Transverse colon (tissue), 4 donors: ENCODE results near the gene CAND2. TPM values are rescaled to one million over a fixed set of nuclear protein-coding genes. Genes with fewer than 3 reads are reported as not detected.
"Not testable (repeated sequence)": the region's sequence is repeated elsewhere in the genome, so short reads cannot be mapped to it uniquely, and the experiment has no call there.

Experiments
- DNase-seq: peaks from one replicate; pipeline ENCODE4 v3.0.0-alpha.2; 2019
- H3K27ac ChIP-seq, 4 donors: fragments of 200-600 bp; sonication (generic); 2 replicates each; pipeline ENCODE4 v1.5.1; 2016 to 2018; ENCODE audit warnings: inconsistent platforms in 4 of 4
- H3K27me3 ChIP-seq: fragments of 200-600 bp; sonication (generic); 2 replicates; pipeline ENCODE4 v1.5.1; 2017; ENCODE audit warnings: inconsistent platforms
- H3K36me3 ChIP-seq, 4 donors: fragments of 200-600 bp; sonication (generic); 2 replicates each; pipeline ENCODE4 v1.5.1; 2017 to 2019; ENCODE audit warnings: inconsistent platforms in 4 of 4
- H3K4me1 ChIP-seq, 4 donors: fragments of 200-600 bp; sonication (generic); 2 replicates each; pipeline ENCODE4 v1.5.1; 2017 to 2020; ENCODE audit warnings: inconsistent platforms in 4 of 4
- H3K4me3 ChIP-seq, 4 donors: fragments of 200-600 bp; sonication (generic); 1 replicate in 1 of 4; 2 replicates in 3 of 4; pipeline versions ENCODE4 v1.5.1 to v1.6.1; 2017 to 2019; ENCODE audit warnings: inconsistent platforms in 4 of 4
- H3K9me3 ChIP-seq, 2 donors: fragments of 200-600 bp; sonication (generic); 2 replicates each; pipeline ENCODE4 v1.5.1; 2017 to 2019; ENCODE audit warnings: inconsistent platforms in 2 of 2
- CTCF ChIP-seq, 5 experiments: fragments of 200-600 bp in 3 of 5; fragments of 450-650 bp in 2 of 5; sonication (generic) in 3 of 5; IDR thresholded peaks; 1 replicate in 2 of 5; 2 replicates in 3 of 5; pipeline ENCODE4 v1.5.1; 2016 to 2017; ENCODE audit warnings: antibody characterized with exemption in 5 of 5, inconsistent platforms in 3 of 5, mild to moderate bottlenecking in 2 of 5, moderate library complexity in 1 of 5
- EP300 ChIP-seq: sonication (generic); formaldehyde crosslinking; IDR thresholded peaks from one replicate; pipeline ENCODE4 v1.6.1; 2017; ENCODE audit warnings: antibody characterized with exemption, low read depth
- POLR2A ChIP-seq: fragments of 450-650 bp; IDR thresholded peaks from one replicate; pipeline ENCODE4 v1.6.1; 2016; ENCODE audit warnings: antibody characterized with exemption, mild to moderate bottlenecking, moderate library complexity
- POLR2AphosphoS5 ChIP-seq, 3 donors: sonication (generic); formaldehyde crosslinking; IDR thresholded peaks; one replicate each; pipeline ENCODE4 v1.6.1; 2016; ENCODE audit warnings: antibody characterized with exemption in 3 of 3
- WGBS, 2 donors: methylation state at CpG; one replicate each; pipeline ENCODE4 v1.1.5; 2018; ENCODE audit warnings: low coverage in 1 of 2; 5-methylcytosine and 5-hydroxymethylcytosine counted together
- in situ Hi-C, 4 donors: fragments of 200-750 bp; cut with MboI; loops; one replicate each; pipeline versions ENCODE4 v1.15.0 to v1.15.1; 2017; ENCODE audit warnings: low sequenced_read_pairs in 3 of 4, low pct_ligation_motif_present in 1 of 4, low pct_unique_long_range_greater_than_20kb in 1 of 4
- intact Hi-C: fragments of 100-400 bp; cut with DNase I; formaldehyde crosslinking; loops from one replicate; pipeline ENCODE4 v1.15.1; 2023; ENCODE audit warnings: low total_unique reads
- total RNA-seq, 4 donors: library from RNA; depleted of rRNA; stranded (reverse); fragments of >200 nt; gene quantifications; one replicate each; pipeline ENCODE4 v1.1.0, GENCODE V29; 2016

The CAND2 gene
- total RNA-seq, 4 donors from 2014 or later: 2.7 to 18.3 (median 9.7) TPM

DNA sequence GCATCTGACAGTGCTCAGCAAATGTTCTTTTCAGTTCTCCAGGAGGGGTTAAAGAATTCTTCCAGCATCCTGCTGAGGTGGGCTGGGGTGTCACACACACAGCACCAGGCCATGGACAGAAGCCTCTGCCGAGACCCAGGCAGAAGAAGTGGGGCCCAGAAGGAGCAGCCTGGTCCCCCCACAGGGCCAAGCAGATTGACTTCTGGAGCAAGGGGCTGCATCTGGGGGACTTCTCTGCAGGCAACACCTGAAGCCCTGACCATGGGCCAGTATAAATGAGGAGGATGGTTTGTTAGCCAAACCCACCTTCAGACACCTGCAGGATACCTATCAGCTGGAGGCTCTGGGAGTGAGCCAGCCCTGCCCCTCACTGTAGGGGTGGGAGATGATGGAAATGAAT, 21.3 kb upstream of the CAND2 start:
- WGBS, 2 donors: 70% methylated on average over 1 of the region's 1 CpG; no CpG with 5 or more reads in 1 of the 2 donors
- no peak overlapping the region for H3K4me3 ChIP-seq
- TF ChIP-seq CTCF (IDR thresholded peaks at IDR 0.05) (no peak), POLR2A (no peak), POLR2AphosphoS5 (IDR thresholded peaks at IDR 0.05) (no peak), EP300 (no peak)
- no peaks in the 10 kb centered on the region for H3K27me3 ChIP-seq
- no peaks in the 10 kb centered on the region for H3K4me1 ChIP-seq
- no peaks in the 10 kb centered on the region for H3K36me3 ChIP-seq
- intact Hi-C loops: no loop called here
- DNase-seq: no peak
- H3K9me3 ChIP-seq: no peaks in the 10 kb centered on the region
- in situ Hi-C loops: no loop called here
- no peak overlapping the region for H3K27ac ChIP-seq

- H3K27ac ChIP-seq, intact Hi-C loops, DNase-seq, in situ Hi-C loops, H3K4me3 ChIP-seq, H3K9me3 ChIP-seq, H3K4me1 ChIP-seq, H3K36me3 ChIP-seq, H3K27me3 ChIP-seq: not testable (repeated sequence)
- WGBS, 2 donors: 71 to 79% methylated on average over 4 to 6 of the region's 6 CpGs
Observed at GRCh38 chr3:12775970-12776369, 20.5 kb upstream of the CAND2 start.

- no peaks in the 10 kb centered on the region for H3K9me3 ChIP-seq
- no peak for TF ChIP-seq POLR2A
- TF ChIP-seq EP300: no peak
- TF ChIP-seq CTCF (IDR thresholded peaks at IDR 0.05): no peak
- TF ChIP-seq POLR2AphosphoS5 (IDR thresholded peaks at IDR 0.05): no peak
- H3K4me1 ChIP-seq: peaks cover 0 to 2% (median 0%) of the 10 kb centered on the region in 4 donors
- no peak overlapping the region for H3K27ac ChIP-seq
- in situ Hi-C loops: no loop called here
- no peaks in the 10 kb centered on the region for H3K36me3 ChIP-seq
- H3K27me3 ChIP-seq: no peaks in the 10 kb centered on the region
- no peak overlapping the region for H3K4me3 ChIP-seq
- WGBS, 2 donors: 52 to 64% methylated on average over 3 to 4 of the region's 4 CpGs
- no peak for DNase-seq
- intact Hi-C loops: no loop called here
Observed at GRCh38 chr3:12777171-12777570, 19.3 kb upstream of the CAND2 start.

DNA sequence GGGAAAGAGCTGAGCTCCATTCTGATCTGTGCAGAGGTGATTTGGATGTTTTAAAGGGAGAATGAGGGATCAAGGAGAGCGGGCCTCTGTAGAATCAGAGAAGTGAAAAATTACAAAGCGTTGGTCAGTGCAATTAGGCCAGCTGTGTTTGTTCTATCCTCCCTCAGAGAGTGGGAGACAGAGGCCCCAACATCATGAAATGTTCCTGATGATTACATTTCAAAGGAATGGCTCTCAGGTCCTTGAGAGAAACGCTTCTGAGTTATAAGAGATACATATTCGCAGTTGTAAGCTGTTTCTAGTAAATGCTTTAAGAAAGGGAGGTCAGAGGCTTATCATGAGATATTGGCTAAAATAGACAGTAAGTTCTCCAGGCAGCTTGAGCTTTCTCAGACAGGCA, 15.7 kb upstream of the CAND2 start:
- no peaks in the 10 kb centered on the region for H3K27me3 ChIP-seq
- in situ Hi-C loops: no loop called here
- H3K36me3 ChIP-seq: no peaks in the 10 kb centered on the region
- H3K4me3 ChIP-seq: no peak overlapping the region
- TF ChIP-seq EP300 (no peak), POLR2AphosphoS5 (IDR thresholded peaks at IDR 0.05) (no peak), CTCF (IDR thresholded peaks at IDR 0.05) (no peak), POLR2A (no peak)
- 55 to 56% methylated on average over 4 of the region's 4 CpGs for WGBS, 2 donors
- H3K9me3 ChIP-seq: no peaks in the 10 kb centered on the region
- no peak for DNase-seq
- H3K4me1 ChIP-seq: peaks cover 0 to 6% (median 0%) of the 10 kb centered on the region in 4 donors
- no peak overlapping the region for H3K27ac ChIP-seq
- intact Hi-C loops: no loop called here

DNA sequence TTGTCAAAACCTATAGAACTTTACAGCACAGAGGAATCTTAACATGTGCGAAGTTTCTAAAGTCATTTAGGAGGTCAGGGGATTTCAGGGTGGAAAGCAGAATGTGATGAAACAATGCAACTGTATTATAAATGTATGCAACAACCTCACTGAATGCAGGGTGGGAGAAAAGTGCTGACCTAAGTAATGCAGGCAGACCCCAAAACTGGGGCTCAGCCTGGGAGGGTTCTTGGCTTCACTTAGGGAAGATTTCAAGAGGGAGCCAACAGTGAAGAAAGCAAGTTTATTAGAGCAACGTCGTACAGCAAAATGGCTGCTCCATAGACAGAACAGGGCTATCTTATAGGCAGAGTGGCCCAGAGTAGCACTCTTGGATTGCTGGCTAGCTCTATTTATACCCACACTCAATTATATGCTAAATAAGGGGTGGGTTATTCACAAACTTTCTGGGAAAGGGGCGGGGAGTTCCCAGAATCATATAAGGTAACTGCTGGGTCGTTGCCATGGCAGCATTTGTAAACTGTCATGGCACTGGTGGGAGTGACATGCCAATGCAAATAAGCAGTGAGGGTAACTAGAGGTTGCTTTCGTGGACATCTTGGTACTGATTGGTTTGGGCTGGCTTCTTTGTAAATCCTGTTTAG, 14.2 kb upstream of the CAND2 start:
- Histone ChIP-seq H3K27me3 (no peaks in the 10 kb centered on the region), H3K4me1 (peaks cover 0 to 6% (median 0%) of the 10 kb centered on the region in 4 donors), H3K27ac (no peak overlapping the region), H3K4me3 (no peak overlapping the region), H3K36me3 (no peaks in the 10 kb centered on the region), H3K9me3 (no peaks in the 10 kb centered on the region)
- DNase-seq: no peak
- TF ChIP-seq POLR2AphosphoS5 (IDR thresholded peaks at IDR 0.05): no peak
- no peak for TF ChIP-seq CTCF (IDR thresholded peaks at IDR 0.05)
- TF ChIP-seq POLR2A: no peak
- TF ChIP-seq EP300: no peak
- in situ Hi-C loops: no loop called here
- intact Hi-C loops: no loop called here
- 43 to 60% methylated on average over 3 to 6 of the region's 6 CpGs for WGBS, 2 donors
